ENCODE measurements around the gene TRIM44.

DNA sequence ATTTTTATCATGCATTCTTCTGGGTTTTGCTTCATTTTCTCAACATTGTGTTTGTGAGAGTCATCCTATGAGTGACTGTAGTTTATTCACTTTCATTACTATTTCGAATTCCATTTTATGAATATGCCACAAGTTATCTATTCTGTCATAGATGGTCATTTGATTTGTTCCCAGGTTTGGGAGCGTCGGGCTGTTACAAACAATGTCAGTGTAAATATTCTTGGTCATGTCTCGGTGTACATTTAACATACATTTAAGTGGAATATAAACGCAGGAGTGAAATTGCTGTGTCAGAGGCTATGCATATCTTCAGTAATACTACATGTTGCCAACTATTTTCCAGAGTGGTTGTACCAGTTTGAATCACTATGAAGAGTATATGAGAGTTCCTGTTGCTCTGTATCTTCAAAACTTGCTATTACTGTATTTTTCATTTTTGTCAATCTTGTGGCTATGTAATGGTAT is 2.4 kb downstream of the TRIM44 start:
- TF ChIP-seq CTCF (IDR thresholded peaks at IDR 0.05 in 2 of 3, conservative IDR thresholded peaks at IDR 0.05 in 1 of 3; ENCODE audit: borderline replicate concordance in 1 of 3, insufficient read depth in 1 of 3, low read depth in 2 of 3, low read length in 2 of 3) (no peak), POLR2A (IDR thresholded peaks at IDR 0.05; ENCODE audit: borderline replicate concordance, extremely low read depth, insufficient read depth, insufficient read length) (no peak), TCF7L2 (IDR thresholded peaks at IDR 0.05; ENCODE audit: borderline replicate concordance, extremely low read depth, insufficient read depth, insufficient read length) (no peak), ATF3 (IDR thresholded peaks at IDR 0.05) (no peak), SP1 (IDR thresholded peaks at IDR 0.05; ENCODE audit: low read depth) (no peak), EZH2 (IDR thresholded peaks at IDR 0.05) (no peak), CBX3 (IDR thresholded peaks at IDR 0.05; ENCODE audit: low read depth) (no peak), EGR1 (IDR thresholded peaks at IDR 0.05; ENCODE audit: low read depth) (no peak)
- TF ChIP-seq, protein P1, sequence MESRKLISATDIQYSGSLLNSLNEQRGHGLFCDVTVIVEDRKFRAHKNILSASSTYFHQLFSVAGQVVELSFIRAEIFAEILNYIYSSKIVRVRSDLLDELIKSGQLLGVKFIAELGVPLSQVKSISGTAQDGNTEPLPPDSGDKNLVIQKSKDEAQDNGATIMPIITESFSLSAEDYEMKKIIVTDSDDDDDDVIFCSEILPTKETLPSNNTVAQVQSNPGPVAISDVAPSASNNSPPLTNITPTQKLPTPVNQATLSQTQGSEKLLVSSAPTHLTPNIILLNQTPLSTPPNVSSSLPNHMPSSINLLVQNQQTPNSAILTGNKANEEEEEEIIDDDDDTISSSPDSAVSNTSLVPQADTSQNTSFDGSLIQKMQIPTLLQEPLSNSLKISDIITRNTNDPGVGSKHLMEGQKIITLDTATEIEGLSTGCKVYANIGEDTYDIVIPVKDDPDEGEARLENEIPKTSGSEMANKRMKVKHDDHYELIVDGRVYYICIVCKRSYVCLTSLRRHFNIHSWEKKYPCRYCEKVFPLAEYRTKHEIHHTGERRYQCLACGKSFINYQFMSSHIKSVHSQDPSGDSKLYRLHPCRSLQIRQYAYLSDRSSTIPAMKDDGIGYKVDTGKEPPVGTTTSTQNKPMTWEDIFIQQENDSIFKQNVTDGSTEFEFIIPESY (IDR thresholded peaks at IDR 0.05; ENCODE audit: extremely low read depth, insufficient replicate concordance, low read length), result no peak

Measured in HCT116 (cell line).